ENCODE measurements around the gene RNPS1.

RNPS1 gene

GRCh38 chr16:2257726-2258125 is 10.2 kb downstream of the RNPS1 start:
- CTCF ChIA-PET, result interaction anchor here (1.5 kb wide), 2 partner anchors 63 to 183 kb away, joined by 3 to 4 read pairs; no protein-coding TSS in a partner anchor
- TF ChIP-seq, protein P1, sequence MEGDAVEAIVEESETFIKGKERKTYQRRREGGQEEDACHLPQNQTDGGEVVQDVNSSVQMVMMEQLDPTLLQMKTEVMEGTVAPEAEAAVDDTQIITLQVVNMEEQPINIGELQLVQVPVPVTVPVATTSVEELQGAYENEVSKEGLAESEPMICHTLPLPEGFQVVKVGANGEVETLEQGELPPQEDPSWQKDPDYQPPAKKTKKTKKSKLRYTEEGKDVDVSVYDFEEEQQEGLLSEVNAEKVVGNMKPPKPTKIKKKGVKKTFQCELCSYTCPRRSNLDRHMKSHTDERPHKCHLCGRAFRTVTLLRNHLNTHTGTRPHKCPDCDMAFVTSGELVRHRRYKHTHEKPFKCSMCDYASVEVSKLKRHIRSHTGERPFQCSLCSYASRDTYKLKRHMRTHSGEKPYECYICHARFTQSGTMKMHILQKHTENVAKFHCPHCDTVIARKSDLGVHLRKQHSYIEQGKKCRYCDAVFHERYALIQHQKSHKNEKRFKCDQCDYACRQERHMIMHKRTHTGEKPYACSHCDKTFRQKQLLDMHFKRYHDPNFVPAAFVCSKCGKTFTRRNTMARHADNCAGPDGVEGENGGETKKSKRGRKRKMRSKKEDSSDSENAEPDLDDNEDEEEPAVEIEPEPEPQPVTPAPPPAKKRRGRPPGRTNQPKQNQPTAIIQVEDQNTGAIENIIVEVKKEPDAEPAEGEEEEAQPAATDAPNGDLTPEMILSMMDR (IDR thresholded peaks at IDR 0.05; ENCODE audit: control extremely low read depth, extremely low read depth, low read depth, missing control alignments), result no peak
- POLR2A ChIA-PET, result interaction anchor here (0.5 to 1.6 kb wide), 2 partner anchors 103 to 401 kb away, joined by 3 to 5 read pairs; no protein-coding TSS in a partner anchor
- no peak for DNase-seq (ENCODE audit: extremely low spot score)

GRCh38 chr16:2256531-2257140 is 11.3 kb downstream of the RNPS1 start:
- ChIA-PET CTCF (interaction anchor here (1.5 kb wide), 1 partner anchor 62 kb away, joined by 4 read pairs; no protein-coding TSS in a partner anchor), POLR2A (interaction anchor here (0.9 to 1.6 kb wide), 2 partner anchors 101 to 102 kb away, joined by 3 to 5 read pairs; partner anchors contain the start of gene TRAF7)
- DNase-seq (ENCODE audit: extremely low spot score), result no peak
- TF ChIP-seq, protein P1 (IDR thresholded peaks at IDR 0.05; ENCODE audit: control extremely low read depth, extremely low read depth, low read depth, missing control alignments), result no peak

DNA sequence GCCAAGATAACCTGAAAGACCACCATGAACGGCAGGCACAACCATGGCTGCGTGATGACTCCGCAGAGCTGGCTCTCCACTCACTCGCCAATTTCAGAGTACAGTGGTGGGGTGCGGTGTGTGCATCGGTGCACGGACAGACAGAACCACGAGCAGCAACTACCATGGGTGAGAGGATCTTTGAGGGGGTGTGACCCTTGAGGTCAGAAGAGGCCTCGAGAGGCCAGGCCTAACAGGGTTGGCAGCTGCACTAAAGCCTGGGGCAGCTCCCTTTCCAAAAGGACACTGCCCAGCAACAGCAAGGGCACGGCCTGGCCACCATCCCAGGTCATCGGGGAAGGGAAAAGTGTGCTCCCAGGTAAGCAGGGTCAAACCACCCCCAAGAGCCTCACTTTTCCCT is 14.6 kb downstream of the RNPS1 start:
- no peak for DNase-seq (ENCODE audit: extremely low spot score)
- TF ChIP-seq, protein P1 (IDR thresholded peaks at IDR 0.05; ENCODE audit: control extremely low read depth, extremely low read depth, low read depth, missing control alignments), result no peak
- ChIA-PET CTCF (interaction anchor here (2.3 to 3.1 kb wide), 2 partner anchors 10 to 59 kb away, joined by 16 to 33 read pairs; no protein-coding TSS in a partner anchor), POLR2A (interaction anchor here (0.7 to 1.1 kb wide), 3 partner anchors 8 to 98 kb away, joined by 3 to 5 read pairs (median 3); partner anchors contain the start of gene TRAF7)

DNA sequence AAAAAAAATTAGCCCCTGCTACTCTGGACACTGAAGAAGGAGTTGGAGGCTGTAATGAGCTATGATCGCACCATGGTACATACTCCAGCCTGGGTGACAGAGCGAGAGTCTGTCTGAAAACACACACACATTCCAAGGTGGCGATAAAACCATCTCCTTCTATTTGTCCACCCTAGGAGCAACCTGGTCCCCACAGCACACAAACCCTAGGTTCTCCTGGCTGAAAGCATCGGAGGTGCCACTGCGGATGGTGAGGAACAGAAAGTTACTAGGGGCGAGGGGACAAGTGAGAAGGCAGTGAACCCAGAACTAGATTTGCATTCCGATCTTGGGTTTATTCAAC is 15.1 kb downstream of the RNPS1 start:
- POLR2A ChIA-PET, result interaction anchor here (0.7 to 1.9 kb wide), 4 partner anchors 8 to 288 kb away, joined by 3 to 7 read pairs (median 4); partner anchors contain the start of genes RPS2 and TRAF7
- no peak for DNase-seq (ENCODE audit: extremely low spot score)
- CTCF ChIA-PET, result interaction anchor here (1.1 to 3.1 kb wide), 6 partner anchors 11 to 249 kb away, joined by 4 to 33 read pairs (median 12); no protein-coding TSS in a partner anchor

DNA sequence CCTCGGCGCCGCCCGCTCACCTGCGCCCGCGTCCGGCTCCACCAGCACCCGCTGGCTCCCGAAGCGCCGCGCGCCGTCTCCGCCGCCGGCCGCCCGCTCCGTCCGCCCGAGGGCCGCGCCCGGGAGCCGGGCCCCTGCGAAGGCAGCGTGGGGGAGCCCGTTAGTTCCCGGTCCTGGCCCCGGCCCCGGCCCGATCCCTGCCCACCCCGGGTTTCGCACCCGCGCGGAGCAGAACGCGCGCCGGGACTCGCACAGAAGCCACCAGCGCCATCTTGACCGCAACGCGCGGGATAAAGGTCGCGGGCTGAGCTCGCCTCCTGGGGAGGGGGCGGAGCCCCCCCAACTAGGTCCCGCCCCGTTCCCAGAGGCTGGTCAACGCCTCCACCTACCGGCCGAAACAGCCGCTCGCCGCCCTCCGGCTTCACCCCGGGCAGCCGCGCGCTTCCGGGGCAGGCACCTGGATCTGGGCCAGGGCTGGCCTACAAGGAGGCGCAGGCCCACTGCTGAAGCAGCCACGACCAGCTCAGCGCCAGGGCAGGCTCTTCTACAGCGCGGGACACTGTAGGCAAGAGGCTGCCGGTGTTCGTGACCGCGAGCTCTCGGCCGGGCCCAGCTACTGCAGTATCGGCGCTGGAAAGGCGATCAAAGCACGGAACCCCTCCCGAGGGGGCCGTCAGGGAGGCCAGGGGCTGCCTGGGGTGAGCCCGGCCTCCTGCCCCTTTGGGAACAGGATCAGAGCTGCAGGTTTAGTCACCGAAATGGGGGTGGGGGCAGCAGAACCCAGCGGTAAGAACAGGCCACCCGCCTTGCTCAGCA is 16.4 kb downstream of the RNPS1 start, which contains the start of gene ECI1:
ECI1 (minus strand) TSS at position 292 of the 816 bp plus-strand sequence; CDS start at position 271, 21 bp downstream.
- POLR2A ChIA-PET, result interaction anchor here (0.5 to 1.9 kb wide), 7 partner anchors 9 to 287 kb away, joined by 3 to 8 read pairs (median 6); partner anchors contain the start of genes RPS2 and TRAF7
- TF ChIP-seq, protein P1 (IDR thresholded peaks at IDR 0.05; ENCODE audit: control extremely low read depth, extremely low read depth, low read depth, missing control alignments), result peak; percentile 64
- CTCF ChIA-PET, result interaction anchor here (0.6 to 3.1 kb wide), 25 partner anchors 11 to 250 kb away, joined by 3 to 33 read pairs (median 4); partner anchors contain the start of gene RNPS1
- DNase-seq (ENCODE audit: extremely low spot score), result peak; percentile 100

More for the DNA sequence above, 15.1 kb downstream of the RNPS1 start:
- TF ChIP-seq, protein P1 (IDR thresholded peaks at IDR 0.05; ENCODE audit: control extremely low read depth, extremely low read depth, low read depth, missing control alignments), result no peak

Data from GM10248 (cell line).